GM12878 (cell line): ENCODE data around the gene CAPZB. TPM values are rescaled to one million over a fixed set of nuclear protein-coding genes. Genes with fewer than 3 reads are reported as not detected.

Source experiments
- ATAC-seq: fragments of 200-7000 bp; cut with Tn5 transposase; 3 replicates; pipeline ENCODE4 v1.9.1; 2020; ENCODE audit warnings: mild to moderate bottlenecking, moderate library complexity
- BruUV-seq: library from RNA; stranded (reverse); fragments of 400-500 nt; replicated peaks from 2 replicates; lab custom pipeline; 2021; lab: Mats Ljungman, UMichigan
- CTCF ChIA-PET: fragments of 300-600 bp; sonication (Branson Sonifier 250); formaldehyde crosslinking; extraction: SDS; loops from one replicate; lab custom pipeline; 2021; ENCODE audit warnings: inconsistent platforms; lab: Yijun Ruan, JAX
- POLR2A ChIA-PET: fragments of 350-600 bp; formaldehyde crosslinking; extraction: SDS; loops from one replicate; lab custom pipeline; 2021; ENCODE audit warnings: inconsistent platforms; lab: Charles Lee
- RAD21 ChIA-PET: fragments of 300-600 bp; sonication (Branson Sonifier 250); formaldehyde crosslinking; loops from one replicate; lab custom pipeline; 2023; ENCODE audit warnings: antibody characterized with exemption; ENCODE audit not compliant: unreplicated experiment; lab: Charles Lee
- SMC1A ChIA-PET: fragments of 300-600 bp; sonication (Branson Sonifier 250); formaldehyde crosslinking; loops from one replicate; lab custom pipeline; 2023; ENCODE audit not compliant: unreplicated experiment, uncharacterized antibody; lab: Charles Lee
- DNase-seq: peaks from one replicate; pipeline ENCODE4 v3.0.0-alpha.2; 2011; ENCODE audit warnings: low read depth, low spot score
- FAIRE-seq: peaks from 3 replicates; lab custom pipeline; 2011; peaks lifted over from hg19 to GRCh38; lab: Jason Lieb, UNC
- H2AFZ ChIP-seq: 2 replicates; pipeline ENCODE4 v1.6.0; 2011; ENCODE audit warnings: low read depth, low read length, control low read depth; ENCODE audit not compliant: control insufficient read depth
- H3K27ac ChIP-seq: 2 replicates; pipeline ENCODE4 v1.5.1; 2011; ENCODE audit warnings: control low read depth; ENCODE audit not compliant: control insufficient read depth, insufficient read depth
- H3K27me3 ChIP-seq, 2 experiments: replicated peaks in 1 of 2; 2 replicates each; pipeline versions ENCODE4 v1.6.0 to v1.6.1; 2011; ENCODE audit warnings: low read length in 1 of 2; ENCODE audit not compliant: control insufficient read depth in 2 of 2, insufficient read depth in 2 of 2
- H3K36me3 ChIP-seq, 2 experiments: 2 replicates each; pipeline ENCODE4 v1.5.1; 2011; ENCODE audit warnings: low read length in 1 of 2; ENCODE audit not compliant: control insufficient read depth in 2 of 2, insufficient read depth in 2 of 2
- H3K4me1 ChIP-seq: 2 replicates; pipeline ENCODE4 v1.6.1; 2011; ENCODE audit warnings: mild to moderate bottlenecking, low read length, moderate library complexity, mixed read lengths; ENCODE audit not compliant: control insufficient read depth, insufficient read depth
- H3K4me2 ChIP-seq: 2 replicates; pipeline ENCODE4 v1.6.0; 2011; ENCODE audit warnings: control low read depth; ENCODE audit not compliant: control insufficient read depth, insufficient read depth
- H3K4me3 ChIP-seq: fragments of 200-600 bp; sonication (generic); 2 replicates; pipeline ENCODE4 v1.5.1; 2016
- H3K79me2 ChIP-seq: 2 replicates; pipeline ENCODE4 v1.6.0; 2011; ENCODE audit warnings: low read length; ENCODE audit not compliant: control insufficient read depth, insufficient read depth
- H3K9ac ChIP-seq: 2 replicates; pipeline ENCODE4 v1.8.0; 2011; ENCODE audit warnings: low read length, control low read depth, mixed read lengths; ENCODE audit not compliant: control insufficient read depth, insufficient read depth
- H3K9me3 ChIP-seq: replicated peaks from 3 replicates; pipeline ENCODE4 v1.5.1; 2011; ENCODE audit warnings: mild to moderate bottlenecking, low read length; ENCODE audit not compliant: control insufficient read depth, insufficient read depth
- H4K20me1 ChIP-seq: 2 replicates; pipeline ENCODE4 v1.6.0; 2011; ENCODE audit not compliant: control insufficient read depth, insufficient read depth
- CHD1 ChIP-seq: IDR thresholded peaks from 2 replicates; pipeline ENCODE4 v1.6.1; 2012; ENCODE audit warnings: low read depth, low read length, improper control_type of control experiment
- HDGF ChIP-seq: fragments of 450-650 bp; IDR thresholded peaks from 2 replicates; pipeline ENCODE4 v1.6.1; 2016; ENCODE audit warnings: antibody characterized with exemption
- JUND ChIP-seq: IDR thresholded peaks from 2 replicates; pipeline ENCODE4 v1.6.1; 2012; ENCODE audit warnings: low read depth, mild to moderate bottlenecking, low read length, improper control_type of control experiment, moderate library complexity
- NFIC ChIP-seq: IDR thresholded peaks from 2 replicates; pipeline ENCODE4 v1.6.1; 2012; ENCODE audit warnings: low read depth, mild to moderate bottlenecking, inconsistent platforms, low read length, moderate library complexity
- POU2F2 ChIP-seq: IDR thresholded peaks from 3 replicates; pipeline ENCODE4 v1.6.1; 2011; ENCODE audit warnings: low read depth, mild to moderate bottlenecking, low read length, borderline replicate concordance
- RAD21 ChIP-seq: IDR thresholded peaks from 2 replicates; pipeline ENCODE4 v1.6.1; 2011; ENCODE audit warnings: mild to moderate bottlenecking, low read depth, low read length, moderate library complexity; ENCODE audit not compliant: insufficient read depth
- STAT3 ChIP-seq: IDR thresholded peaks from 2 replicates; pipeline ENCODE4 v1.6.1; 2011; ENCODE audit warnings: low read depth, low read length, improper control_type of control experiment
- SUPT20H ChIP-seq: IDR thresholded peaks from 2 replicates; pipeline ENCODE4 v1.6.1; 2011; ENCODE audit warnings: low read depth, mild to moderate bottlenecking, low read length, moderate library complexity, borderline replicate concordance; ENCODE audit not compliant: control insufficient read depth
- TBL1XR1 ChIP-seq: IDR thresholded peaks from 2 replicates; pipeline ENCODE4 v1.6.1; 2012; ENCODE audit warnings: low read depth, low read length, improper control_type of control experiment
- ZZZ3 ChIP-seq: IDR thresholded peaks from 2 replicates; pipeline ENCODE4 v1.6.1; 2011; ENCODE audit warnings: low read depth; ENCODE audit not compliant: control insufficient read depth, insufficient read length
- WGBS: methylation state at CpG from one replicate; pipeline ENCODE4 v1.1.6; 2016; ENCODE audit warnings: low lambda C conversion rate; ENCODE audit not compliant: insufficient replicate concordance, insufficient coverage; ENCODE audit errors: missing lambda C conversion rate; 5-methylcytosine and 5-hydroxymethylcytosine counted together
- in situ Hi-C: fragments of 300-500 bp; cut with MboI; formaldehyde crosslinking; loops from 9 replicates; pipeline ENCODE4 v1.14.3; 2018; ENCODE audit warnings: mixed read lengths
- intact Hi-C: fragments of 100-400 bp; cut with micrococcal nuclease; formaldehyde crosslinking; loops from one replicate; pipeline ENCODE4 v1.14.2; 2022; ENCODE audit not compliant: unreplicated experiment
- polyA plus RNA-seq, 11 experiments: library from polyadenylated mRNA; depleted of rRNA in 4 of 11; unstranded in 6 of 11; stranded (reverse) in 5 of 11; fragments of >200 nt; fragmentation: Nextera tagmentation in 4 of 11; fragmentation: Illumina TruSeq in 1 of 11; extraction: Ambion mirVana in 4 of 11; extraction: Trizol in 1 of 11; gene quantifications; 1 replicate in 1 of 11; 2 replicates in 10 of 11; pipeline versions ENCODE4 v1.2.1 to v1.2.3, GENCODE V29; 2011 to 2016; ENCODE audit warnings: inconsistent platforms in 2 of 11, missing spikeins in 2 of 11, low read depth in 1 of 11
- total RNA-seq, 4 experiments: library from RNA; depleted of rRNA in 3 of 4; stranded (reverse); fragments of >200 nt in 3 of 4; fragmentation: Illumina TruSeq in 1 of 4; extraction: Trizol in 1 of 4; gene quantifications; 2 replicates each; pipeline versions ENCODE4 v1.2.1 to v1.2.3, GENCODE V29; 2013 to 2021
- TF ChIP-seq, protein P1 (sequence below): IDR thresholded peaks from 2 replicates; pipeline ENCODE4 v1.6.1; 2011; ENCODE audit warnings: low read depth, low read length, improper control_type of control experiment, borderline replicate concordance
- TF ChIP-seq, protein P2 (sequence below): fragments of 450-650 bp; IDR thresholded peaks from 2 replicates; pipeline ENCODE4 v1.6.1; 2018; ENCODE audit warnings: borderline replicate concordance, mild to moderate bottlenecking; ENCODE audit not compliant: partially characterized antibody
- TF ChIP-seq, protein P3 (sequence below): fragments of 450-650 bp; formaldehyde crosslinking; IDR thresholded peaks from 2 replicates; pipeline ENCODE4 v1.5.0; 2022; ENCODE audit warnings: mild to moderate bottlenecking, missing genetic modification characterization
- TF ChIP-seq, protein P4 (sequence below): fragments of 450-650 bp; conservative IDR thresholded peaks from 2 replicates; pipeline ENCODE4 v1.6.1; 2017; ENCODE audit warnings: mild to moderate bottlenecking, moderate library complexity

CAPZB gene
- total and polyA plus RNA-seq, 10 of the 15 experiments (the other 5 are each of a cell fraction or from before 2014, with no cell fraction given) = 104 to 454 (median 213) TPM

DNA sequence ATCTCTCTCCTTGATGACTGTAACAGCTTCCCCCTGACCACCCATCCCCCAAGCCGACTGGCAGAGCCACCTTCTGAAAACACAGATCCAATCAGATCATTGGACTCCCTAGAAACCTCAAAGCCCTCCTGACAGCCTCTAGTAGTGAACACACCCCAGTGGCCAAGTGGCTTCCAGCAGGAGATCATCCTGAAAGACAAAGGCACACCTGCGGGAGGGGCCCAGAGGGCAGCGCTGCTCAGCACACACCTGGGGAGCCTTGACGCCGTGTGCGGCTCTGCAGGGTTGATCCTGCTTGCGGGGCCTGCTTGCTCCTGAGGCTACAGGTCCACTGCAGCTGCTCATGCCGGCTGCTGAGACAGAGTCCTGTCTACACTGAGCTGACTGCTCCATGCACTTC lies 131.7 kb downstream of the CAPZB start (continued):
- TF ChIP-seq, protein P1, sequence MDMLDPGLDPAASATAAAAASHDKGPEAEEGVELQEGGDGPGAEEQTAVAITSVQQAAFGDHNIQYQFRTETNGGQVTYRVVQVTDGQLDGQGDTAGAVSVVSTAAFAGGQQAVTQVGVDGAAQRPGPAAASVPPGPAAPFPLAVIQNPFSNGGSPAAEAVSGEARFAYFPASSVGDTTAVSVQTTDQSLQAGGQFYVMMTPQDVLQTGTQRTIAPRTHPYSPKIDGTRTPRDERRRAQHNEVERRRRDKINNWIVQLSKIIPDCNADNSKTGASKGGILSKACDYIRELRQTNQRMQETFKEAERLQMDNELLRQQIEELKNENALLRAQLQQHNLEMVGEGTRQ = no peak
- TF ChIP-seq, protein P2, sequence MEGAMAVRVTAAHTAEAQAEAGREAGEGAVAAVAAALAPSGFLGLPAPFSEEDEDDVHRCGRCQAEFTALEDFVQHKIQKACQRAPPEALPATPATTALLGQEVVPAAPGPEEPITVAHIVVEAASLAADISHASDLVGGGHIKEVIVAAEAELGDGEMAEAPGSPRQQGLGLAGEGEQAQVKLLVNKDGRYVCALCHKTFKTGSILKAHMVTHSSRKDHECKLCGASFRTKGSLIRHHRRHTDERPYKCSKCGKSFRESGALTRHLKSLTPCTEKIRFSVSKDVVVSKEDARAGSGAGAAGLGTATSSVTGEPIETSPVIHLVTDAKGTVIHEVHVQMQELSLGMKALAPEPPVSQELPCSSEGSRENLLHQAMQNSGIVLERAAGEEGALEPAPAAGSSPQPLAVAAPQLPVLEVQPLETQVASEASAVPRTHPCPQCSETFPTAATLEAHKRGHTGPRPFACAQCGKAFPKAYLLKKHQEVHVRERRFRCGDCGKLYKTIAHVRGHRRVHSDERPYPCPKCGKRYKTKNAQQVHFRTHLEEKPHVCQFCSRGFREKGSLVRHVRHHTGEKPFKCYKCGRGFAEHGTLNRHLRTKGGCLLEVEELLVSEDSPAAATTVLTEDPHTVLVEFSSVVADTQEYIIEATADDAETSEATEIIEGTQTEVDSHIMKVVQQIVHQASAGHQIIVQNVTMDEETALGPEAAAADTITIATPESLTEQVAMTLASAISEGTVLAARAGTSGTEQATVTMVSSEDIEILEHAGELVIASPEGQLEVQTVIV = no peak
- TF ChIP-seq RAD21 (no peak), JUND (no peak)

DNA sequence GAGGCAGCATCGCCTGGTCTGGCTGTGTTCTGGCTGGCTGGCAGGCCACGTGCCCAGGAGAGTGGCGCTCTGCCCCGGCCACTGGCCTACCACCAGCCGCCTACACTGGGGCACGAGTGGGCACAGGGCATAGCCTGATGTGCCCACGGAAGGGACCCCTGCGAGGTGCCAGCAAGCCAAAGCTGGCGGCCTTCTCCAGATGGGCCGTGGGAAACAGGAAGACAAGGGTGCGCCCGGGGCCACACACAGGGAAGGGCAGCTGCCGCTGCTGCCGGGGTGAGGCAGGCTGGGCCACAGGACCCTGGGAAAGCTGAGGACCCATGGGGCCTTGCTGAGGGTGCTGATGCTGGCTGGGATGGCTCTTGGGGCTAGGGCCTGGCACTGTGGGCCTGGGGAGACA lies 132.5 kb downstream of the CAPZB start:
- ChIA-PET CTCF (interaction anchor here (0.8 kb wide), 1 partner anchor 10 kb away, joined by 3 read pairs; no protein-coding TSS in a partner anchor), RAD21 (no interaction called here), SMC1A (no interaction called here), POLR2A (interaction anchor here (0.6 kb wide), 1 partner anchor 1921 kb away, joined by 3 read pairs; no protein-coding TSS in a partner anchor)
- ATAC-seq (no peak), FAIRE-seq (no peak), DNase-seq (no peak)
- Histone ChIP-seq H2AFZ (no peak overlapping the region), H3K4me1 (no peaks in the 10 kb centered on the region), H3K36me3 (peaks cover 24 to 48% of the 10 kb centered on the region in 2 experiments), H3K4me2 (no peak overlapping the region), H3K4me3 (no peak overlapping the region), H3K9ac (no peak overlapping the region), H3K27ac (no peak overlapping the region), H3K9me3 (no peaks in the 10 kb centered on the region), H3K27me3 (no peaks in the 10 kb centered on the region), H4K20me1 (no peaks in the 10 kb centered on the region), H3K79me2 (no peaks in the 10 kb centered on the region)
- no TSS peak for BruUV-seq
- WGBS = 98% methylated on average over 14 of the region's 14 CpGs
- intact Hi-C loops (no loop called here), in situ Hi-C loops (no loop called here)
- TF ChIP-seq STAT3 (no peak), TBL1XR1 (no peak), NFIC (no peak), ZZZ3 (no peak), RAD21 (no peak), SUPT20H (no peak), HDGF (no peak), CHD1 (no peak), POU2F2 (no peak)
- TF ChIP-seq, protein P3, sequence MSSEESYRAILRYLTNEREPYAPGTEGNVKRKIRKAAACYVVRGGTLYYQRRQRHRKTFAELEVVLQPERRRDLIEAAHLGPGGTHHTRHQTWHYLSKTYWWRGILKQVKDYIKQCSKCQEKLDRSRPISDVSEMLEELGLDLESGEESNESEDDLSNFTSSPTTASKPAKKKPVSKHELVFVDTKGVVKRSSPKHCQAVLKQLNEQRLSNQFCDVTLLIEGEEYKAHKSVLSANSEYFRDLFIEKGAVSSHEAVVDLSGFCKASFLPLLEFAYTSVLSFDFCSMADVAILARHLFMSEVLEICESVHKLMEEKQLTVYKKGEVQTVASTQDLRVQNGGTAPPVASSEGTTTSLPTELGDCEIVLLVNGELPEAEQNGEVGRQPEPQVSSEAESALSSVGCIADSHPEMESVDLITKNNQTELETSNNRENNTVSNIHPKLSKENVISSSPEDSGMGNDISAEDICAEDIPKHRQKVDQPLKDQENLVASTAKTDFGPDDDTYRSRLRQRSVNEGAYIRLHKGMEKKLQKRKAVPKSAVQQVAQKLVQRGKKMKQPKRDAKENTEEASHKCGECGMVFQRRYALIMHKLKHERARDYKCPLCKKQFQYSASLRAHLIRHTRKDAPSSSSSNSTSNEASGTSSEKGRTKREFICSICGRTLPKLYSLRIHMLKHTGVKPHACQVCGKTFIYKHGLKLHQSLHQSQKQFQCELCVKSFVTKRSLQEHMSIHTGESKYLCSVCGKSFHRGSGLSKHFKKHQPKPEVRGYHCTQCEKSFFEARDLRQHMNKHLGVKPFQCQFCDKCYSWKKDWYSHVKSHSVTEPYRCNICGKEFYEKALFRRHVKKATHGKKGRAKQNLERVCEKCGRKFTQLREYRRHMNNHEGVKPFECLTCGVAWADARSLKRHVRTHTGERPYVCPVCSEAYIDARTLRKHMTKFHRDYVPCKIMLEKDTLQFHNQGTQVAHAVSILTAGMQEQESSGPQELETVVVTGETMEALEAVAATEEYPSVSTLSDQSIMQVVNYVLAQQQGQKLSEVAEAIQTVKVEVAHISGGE = no peak
- TF ChIP-seq, protein P4, sequence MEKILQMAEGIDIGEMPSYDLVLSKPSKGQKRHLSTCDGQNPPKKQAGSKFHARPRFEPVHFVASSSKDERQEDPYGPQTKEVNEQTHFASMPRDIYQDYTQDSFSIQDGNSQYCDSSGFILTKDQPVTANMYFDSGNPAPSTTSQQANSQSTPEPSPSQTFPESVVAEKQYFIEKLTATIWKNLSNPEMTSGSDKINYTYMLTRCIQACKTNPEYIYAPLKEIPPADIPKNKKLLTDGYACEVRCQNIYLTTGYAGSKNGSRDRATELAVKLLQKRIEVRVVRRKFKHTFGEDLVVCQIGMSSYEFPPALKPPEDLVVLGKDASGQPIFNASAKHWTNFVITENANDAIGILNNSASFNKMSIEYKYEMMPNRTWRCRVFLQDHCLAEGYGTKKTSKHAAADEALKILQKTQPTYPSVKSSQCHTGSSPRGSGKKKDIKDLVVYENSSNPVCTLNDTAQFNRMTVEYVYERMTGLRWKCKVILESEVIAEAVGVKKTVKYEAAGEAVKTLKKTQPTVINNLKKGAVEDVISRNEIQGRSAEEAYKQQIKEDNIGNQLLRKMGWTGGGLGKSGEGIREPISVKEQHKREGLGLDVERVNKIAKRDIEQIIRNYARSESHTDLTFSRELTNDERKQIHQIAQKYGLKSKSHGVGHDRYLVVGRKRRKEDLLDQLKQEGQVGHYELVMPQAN = no peak
